Panc1 (cell line): Measurements from ENCODE around the gene GLB1L3. TPM values are rescaled to one million over a fixed set of nuclear protein-coding genes. Genes with fewer than 3 reads are reported as not detected.

Experiments used
- ATAC-seq: fragments of 200-7000 bp; cut with Tn5 transposase; 2 replicates; pipeline ENCODE4 v1.9.1; 2020; ENCODE audit warnings: mild to moderate bottlenecking, moderate library complexity
- BruUV-seq: library from RNA; stranded (reverse); fragments of 400-500 nt; replicated peaks from 2 replicates; lab custom pipeline; 2021; lab: Mats Ljungman, UMichigan
- CTCF ChIA-PET: fragments of 300-600 bp; sonication (Branson Sonifier 250); formaldehyde crosslinking; loops from one replicate; lab custom pipeline; 2022; ENCODE audit warnings: antibody characterized with exemption; lab: Charles Lee
- POLR2A ChIA-PET: fragments of 300-600 bp; sonication (Branson Sonifier 250); formaldehyde crosslinking; loops from one replicate; lab custom pipeline; 2022; ENCODE audit warnings: antibody characterized with exemption; lab: Charles Lee
- DNase-seq: peaks from one replicate; pipeline ENCODE4 v3.0.0-alpha.2; 2010; ENCODE audit warnings: low read depth, low spot score
- H3K27ac ChIP-seq: 2 replicates; pipeline ENCODE4 v1.5.1; 2011; ENCODE audit warnings: mild to moderate bottlenecking, low read length, inconsistent platforms
- H3K27me3 ChIP-seq: fragments of 200-500 bp; sonication (Bioruptor generic); 2 replicates; pipeline ENCODE4 v1.6.0; 2014; ENCODE audit warnings: low read length, inconsistent platforms; ENCODE audit not compliant: control insufficient read depth, insufficient read depth
- H3K36me3 ChIP-seq: fragments of 200-500 bp; sonication (Bioruptor generic); 2 replicates; pipeline ENCODE4 v1.5.1; 2014; ENCODE audit warnings: inconsistent platforms, mild to moderate bottlenecking, low read length, moderate library complexity; ENCODE audit not compliant: control insufficient read depth, insufficient read depth
- H3K4me1 ChIP-seq: 2 replicates; pipeline ENCODE4 v1.5.1; 2011; ENCODE audit warnings: inconsistent platforms, mild to moderate bottlenecking, low read length, moderate library complexity; ENCODE audit not compliant: control insufficient read depth, insufficient read depth
- H3K4me3 ChIP-seq, 2 experiments: 2 replicates each; pipeline ENCODE4 v1.5.1; 2011 to 2012; ENCODE audit warnings: low read depth in 2 of 2, low read length in 2 of 2, mild to moderate bottlenecking in 2 of 2, inconsistent platforms in 1 of 2, moderate library complexity in 1 of 2
- H3K9me3 ChIP-seq: fragments of 200-500 bp; sonication (Bioruptor generic); 2 replicates; pipeline ENCODE4 v1.5.1; 2014; ENCODE audit warnings: low read depth, mild to moderate bottlenecking, inconsistent platforms, low read length, moderate library complexity; ENCODE audit not compliant: control insufficient read depth, insufficient read depth
- CTCF ChIP-seq: fragments of 450-650 bp; IDR thresholded peaks from 2 replicates; pipeline ENCODE4 v1.5.1; 2017; ENCODE audit warnings: mild to moderate bottlenecking
- POLR2AphosphoS5 ChIP-seq: IDR thresholded peaks from 2 replicates; pipeline ENCODE4 v1.6.1; 2012; ENCODE audit warnings: mild to moderate bottlenecking, low read depth, low read length, moderate library complexity
- REST ChIP-seq, 2 experiments: IDR thresholded peaks; 2 replicates each; pipeline ENCODE4 v1.6.1; 2011 to 2012; ENCODE audit warnings: low read depth in 2 of 2, control low read depth in 1 of 2, low read length in 1 of 2, mild to moderate bottlenecking in 1 of 2, moderate library complexity in 1 of 2; ENCODE audit not compliant: insufficient read depth in 1 of 2
- SIN3A ChIP-seq: IDR thresholded peaks from 2 replicates; pipeline ENCODE4 v1.6.1; 2012; ENCODE audit warnings: low read depth, mild to moderate bottlenecking, low read length, moderate library complexity, borderline replicate concordance; ENCODE audit not compliant: insufficient read depth
- TCF7L2 ChIP-seq: IDR thresholded peaks from 2 replicates; pipeline ENCODE4 v1.6.1; 2011; ENCODE audit warnings: mild to moderate bottlenecking, low read depth, low read length, inconsistent platforms
- in situ Hi-C: cut with HindIII; loops from 2 replicates; pipeline ENCODE4 v1.10.0; 2016; ENCODE audit warnings: low sequenced_read_pairs, low pct_unique_long_range_greater_than_20kb
- intact Hi-C: fragments of 100-400 bp; cut with micrococcal nuclease; formaldehyde crosslinking; loops from one replicate; pipeline ENCODE4 v1.10.0; 2022; ENCODE audit not compliant: unreplicated experiment
- total RNA-seq: library from RNA; stranded (reverse); gene quantifications from one replicate; pipeline ENCODE4 v1.2.1, GENCODE V29; 2021; ENCODE audit not compliant: unreplicated experiment

Gene GLB1L3
- total RNA-seq, 1 experiment from 2014 or later = not detected

GRCh38 chr11:134291196-134291595, 15.0 kb downstream of the GLB1L3 start:
- POLR2A ChIA-PET = no interaction called here
- in situ Hi-C loops (no loop called here), intact Hi-C loops (no loop called here)
- no peak overlapping the region for H3K4me3 ChIP-seq
- DNase-seq = no peak
- no peaks in the 10 kb centered on the region for H3K36me3 ChIP-seq
- H3K27ac ChIP-seq = no peak overlapping the region
- H3K9me3 ChIP-seq = no peaks in the 10 kb centered on the region
- ATAC-seq = no peak
- TF ChIP-seq CTCF (no peak), SIN3A (no peak), REST (IDR thresholded peaks at IDR 0.05; ENCODE audit: insufficient read depth in 1 of 2, low read depth in 2 of 2, low read length in 1 of 2) (no peak), POLR2AphosphoS5 (no peak), TCF7L2 (no peak)
- 0 out of 2 replicates have a peak, but pooled peaks cover 2% of the 10 kb centered on the region for H3K27me3 ChIP-seq
- CTCF ChIA-PET = no interaction called here
- BruUV-seq = no TSS peak
- no peaks in the 10 kb centered on the region for H3K4me1 ChIP-seq

DNA sequence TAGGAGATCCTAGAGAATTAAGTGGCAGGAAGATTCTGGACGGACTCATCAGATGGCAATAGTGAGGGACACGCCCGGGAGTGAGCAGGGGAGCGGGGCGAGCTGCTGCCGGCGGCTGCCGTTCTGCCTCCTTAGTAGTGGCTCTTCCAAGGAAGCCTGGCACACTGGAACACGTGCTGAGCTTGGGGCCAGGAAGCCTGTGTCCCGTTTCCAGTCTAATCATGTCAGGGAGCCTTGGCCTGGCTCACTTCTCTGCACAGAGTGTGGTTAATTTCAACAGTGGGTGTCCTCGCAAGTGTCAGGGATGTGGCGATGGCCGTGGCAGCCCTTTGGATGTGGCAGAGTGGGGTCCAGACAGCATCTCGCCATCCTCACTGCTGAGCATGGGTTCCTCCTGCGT, 16.5 kb downstream of the GLB1L3 start:
- no peak for DNase-seq
- TF ChIP-seq SIN3A (no peak), POLR2AphosphoS5 (no peak), TCF7L2 (no peak), REST (IDR thresholded peaks at IDR 0.05; ENCODE audit: insufficient read depth in 1 of 2, low read depth in 2 of 2, low read length in 1 of 2) (no peak), CTCF (no peak)
- in situ Hi-C loops = no loop called here
- Histone ChIP-seq H3K27me3 (0 out of 2 replicates have a peak, but pooled peaks cover 2% of the 10 kb centered on the region), H3K9me3 (no peaks in the 10 kb centered on the region), H3K4me1 (no peaks in the 10 kb centered on the region), H3K27ac (no peak overlapping the region), H3K4me3 (no peak overlapping the region), H3K36me3 (no peaks in the 10 kb centered on the region)
- POLR2A ChIA-PET = no interaction called here
- CTCF ChIA-PET = interaction anchor here (0.6 kb wide), 1 partner anchor 17 kb away, joined by 3 read pairs; no protein-coding TSS in a partner anchor
- intact Hi-C loops = no loop called here
- no TSS peak for BruUV-seq
- ATAC-seq = 0 out of 2 replicates have a peak, but pooled peaks have one; percentile 20
